Measurements from ENCODE around the gene DBP.
A peak's percentile ranks its signal among the peaks of the same experiment; 100 is the strongest.

The DBP gene

DNA sequence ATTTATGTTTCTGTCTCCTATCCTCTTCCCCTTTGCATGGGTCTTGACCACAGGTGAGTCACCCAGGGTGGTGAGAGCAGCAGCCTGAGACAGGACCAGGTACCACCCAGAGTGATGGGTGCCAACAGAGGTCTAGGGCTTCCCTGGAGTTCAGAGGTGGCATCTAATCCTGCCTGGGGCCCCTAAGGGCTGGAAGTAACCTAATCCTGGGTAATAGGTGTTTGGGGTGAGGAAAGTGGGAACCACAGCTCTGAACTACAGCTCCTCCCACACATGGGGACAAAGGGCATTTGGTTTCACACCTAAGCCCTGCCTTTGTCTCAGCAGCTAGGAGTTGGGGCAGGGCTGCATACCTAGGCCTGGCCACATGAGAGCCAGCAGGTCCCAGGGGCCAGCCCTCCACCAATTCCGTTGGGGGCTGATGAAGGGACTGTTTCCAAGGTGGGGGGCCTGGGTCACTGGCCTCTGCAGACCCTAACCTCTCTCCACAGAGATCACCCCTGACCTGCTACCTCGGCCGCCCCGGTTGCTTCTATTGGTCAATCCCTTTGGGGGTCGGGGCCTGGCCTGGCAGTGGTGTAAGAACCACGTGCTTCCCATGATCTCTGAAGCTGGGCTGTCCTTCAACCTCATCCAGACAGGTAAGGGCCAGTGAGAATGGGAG lies 9.8 kb downstream of the DBP start:
- Histone ChIP-seq H3K27me3 (ENCODE audit: control insufficient read depth, low read length) (no peaks in the 10 kb centered on the region), H3K36me3 (ENCODE audit: control insufficient read depth, low read length) (peaks cover 32% of the 10 kb centered on the region), H3K27ac (ENCODE audit: low read depth, low read length) (no peak overlapping the region), H3F3A (ENCODE audit: control insufficient read depth, insufficient read depth) (peaks cover 2% of the 10 kb centered on the region), H4K20me1 (ENCODE audit: control insufficient read depth, insufficient read depth, low read depth, low read length) (no peaks in the 10 kb centered on the region), H3K4me1 (ENCODE audit: control insufficient read depth, low read length) (peaks cover 16% of the 10 kb centered on the region), H3K79me2 (ENCODE audit: control insufficient read depth, low read length) (peaks cover 20% of the 10 kb centered on the region), H3K4me3 (ENCODE audit: low read length) (no peak overlapping the region), H3K9me2 (replicated peaks; ENCODE audit: control insufficient read depth, low read length) (no peaks in the 10 kb centered on the region), H3K4me2 (ENCODE audit: low read length) (no peak overlapping the region), H3K9me3 (ENCODE audit: control insufficient read depth, insufficient read depth, low read length) (no peaks in the 10 kb centered on the region)
- TF ChIP-seq CTCF (IDR thresholded peaks at IDR 0.05; ENCODE audit: low read depth, low read length, poor library complexity, severe bottlenecking) (no peak), EZH2phosphoT487 (IDR thresholded peaks at IDR 0.05; ENCODE audit: borderline replicate concordance, low read length) (no peak)

GRCh38 chr19:48625891-48626327 lies 11.3 kb downstream of the DBP start:
- peaks cover 18% of the 10 kb centered on the region for H3K4me1 ChIP-seq (ENCODE audit: control insufficient read depth, low read length)
- no peaks in the 10 kb centered on the region for H3K9me3 ChIP-seq (ENCODE audit: control insufficient read depth, insufficient read depth, low read length)

DNA sequence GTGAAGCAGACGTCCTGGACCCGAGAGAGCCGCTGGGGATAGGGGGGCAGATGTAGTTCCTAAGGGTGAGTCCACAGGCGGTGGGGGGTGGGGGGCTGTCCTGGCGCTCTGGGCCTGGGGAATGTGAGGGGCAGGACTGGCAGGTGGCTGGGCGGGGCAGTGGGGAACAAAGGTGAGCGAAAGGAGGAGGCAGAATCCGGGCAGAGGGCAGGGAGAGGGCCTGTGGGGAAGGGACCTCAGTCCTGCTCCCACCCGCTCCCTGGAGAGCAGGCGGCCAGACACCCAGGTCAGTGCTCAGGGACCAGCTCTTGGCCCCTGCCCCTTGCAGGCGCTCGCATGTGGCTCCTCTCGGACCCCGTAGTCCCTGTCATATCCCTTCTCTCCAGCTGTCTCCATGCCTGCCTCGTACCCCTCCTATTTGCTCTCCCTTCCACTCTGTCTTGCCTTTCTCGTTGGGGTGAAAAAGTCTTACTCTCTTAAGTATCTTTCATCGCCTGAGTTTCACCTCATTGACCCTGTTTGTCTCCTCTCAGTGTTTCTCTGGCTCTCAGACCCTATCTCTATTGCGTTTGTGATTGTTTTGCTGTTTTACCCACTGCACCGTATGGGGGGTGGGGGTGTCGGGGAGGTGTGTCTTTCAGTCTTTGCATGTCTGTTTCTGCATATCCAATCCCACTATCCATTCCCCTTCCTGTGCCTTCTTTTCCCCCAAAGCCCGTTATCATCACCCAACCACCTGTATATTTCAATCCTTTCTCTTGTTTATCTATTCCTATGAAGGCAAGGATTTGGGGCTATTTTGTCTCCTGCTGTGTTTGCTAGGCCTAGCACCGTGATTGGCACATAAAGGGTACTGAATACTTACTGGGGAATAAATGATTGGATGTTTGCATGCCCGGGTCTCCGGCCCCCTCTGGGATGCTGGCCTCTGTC lies 12.1 kb downstream of the DBP start:
- Histone ChIP-seq H3K4me2 (ENCODE audit: low read length) (peak overlapping the region; percentile 91), H3K27ac (ENCODE audit: low read depth, low read length) (no peak overlapping the region), H3K4me1 (ENCODE audit: control insufficient read depth, low read length) (peaks cover 22% of the 10 kb centered on the region), H3K9me3 (ENCODE audit: control insufficient read depth, insufficient read depth, low read length) (no peaks in the 10 kb centered on the region), H3K27me3 (ENCODE audit: control insufficient read depth, low read length) (no peaks in the 10 kb centered on the region), H3K4me3 (ENCODE audit: low read length) (peak overlapping the region; percentile 78), H3F3A (ENCODE audit: control insufficient read depth, insufficient read depth) (peaks cover 4% of the 10 kb centered on the region), H3K36me3 (ENCODE audit: control insufficient read depth, low read length) (peaks cover 18% of the 10 kb centered on the region), H3K9me2 (replicated peaks; ENCODE audit: control insufficient read depth, low read length) (no peaks in the 10 kb centered on the region), H4K20me1 (ENCODE audit: control insufficient read depth, insufficient read depth, low read depth, low read length) (no peaks in the 10 kb centered on the region), H3K79me2 (ENCODE audit: control insufficient read depth, low read length) (peaks cover 26% of the 10 kb centered on the region)
- TF ChIP-seq EZH2phosphoT487 (IDR thresholded peaks at IDR 0.05; ENCODE audit: borderline replicate concordance, low read length), result no peak
- no peak for TF ChIP-seq CTCF (IDR thresholded peaks at IDR 0.05; ENCODE audit: low read depth, low read length, poor library complexity, severe bottlenecking)

More at GRCh38 chr19:48625891-48626327, 11.3 kb downstream of the DBP start:
- Histone ChIP-seq H3K9me2 (replicated peaks; ENCODE audit: control insufficient read depth, low read length) (no peaks in the 10 kb centered on the region), H3K27ac (ENCODE audit: low read depth, low read length) (no peak overlapping the region), H3K4me3 (ENCODE audit: low read length) (no peak overlapping the region), H4K20me1 (ENCODE audit: control insufficient read depth, insufficient read depth, low read depth, low read length) (no peaks in the 10 kb centered on the region), H3K4me2 (ENCODE audit: low read length) (no peak overlapping the region), H3K27me3 (ENCODE audit: control insufficient read depth, low read length) (no peaks in the 10 kb centered on the region), H3F3A (ENCODE audit: control insufficient read depth, insufficient read depth) (peaks cover 4% of the 10 kb centered on the region), H3K36me3 (ENCODE audit: control insufficient read depth, low read length) (peaks cover 26% of the 10 kb centered on the region), H3K79me2 (ENCODE audit: control insufficient read depth, low read length) (peaks cover 22% of the 10 kb centered on the region)
- TF ChIP-seq EZH2phosphoT487 (IDR thresholded peaks at IDR 0.05; ENCODE audit: borderline replicate concordance, low read length) (no peak), CTCF (IDR thresholded peaks at IDR 0.05; ENCODE audit: low read depth, low read length, poor library complexity, severe bottlenecking) (no peak)
